ENCODE data around the gene CCND2. TPM values are rescaled to one million over a fixed set of nuclear protein-coding genes. Genes with fewer than 3 reads are reported as not detected.

CCND2 gene
- polyA plus RNA-seq, 1 experiment, result 0.64 TPM

DNA sequence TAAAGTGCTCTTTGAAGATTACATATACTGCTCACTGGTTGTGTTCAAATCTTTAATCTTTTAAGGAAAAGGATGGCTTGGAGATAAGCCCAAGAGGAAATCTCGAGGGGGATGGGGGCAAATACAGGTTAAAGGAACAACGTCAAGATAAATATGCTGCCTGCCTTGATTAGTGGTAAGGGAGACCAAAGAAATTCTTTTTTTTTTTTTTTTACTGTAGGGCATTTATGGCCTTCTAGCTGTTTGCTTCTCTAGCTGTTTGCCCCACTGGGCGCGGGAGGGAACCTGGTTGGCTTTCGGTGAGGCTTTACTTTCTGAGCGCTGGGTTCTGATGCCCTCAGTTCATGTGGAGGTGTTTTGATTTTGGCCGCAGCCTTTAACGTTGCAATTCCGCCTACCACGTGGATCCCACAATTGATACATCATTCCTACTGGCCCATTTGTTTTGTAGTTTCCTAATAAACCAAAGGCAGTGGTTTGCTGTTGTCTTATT is 5.7 kb downstream of the CCND2 start:
- H3K4me3 ChIP-seq (ENCODE audit: low read depth, low read length), result no peak overlapping the region
- TF ChIP-seq, protein P1, sequence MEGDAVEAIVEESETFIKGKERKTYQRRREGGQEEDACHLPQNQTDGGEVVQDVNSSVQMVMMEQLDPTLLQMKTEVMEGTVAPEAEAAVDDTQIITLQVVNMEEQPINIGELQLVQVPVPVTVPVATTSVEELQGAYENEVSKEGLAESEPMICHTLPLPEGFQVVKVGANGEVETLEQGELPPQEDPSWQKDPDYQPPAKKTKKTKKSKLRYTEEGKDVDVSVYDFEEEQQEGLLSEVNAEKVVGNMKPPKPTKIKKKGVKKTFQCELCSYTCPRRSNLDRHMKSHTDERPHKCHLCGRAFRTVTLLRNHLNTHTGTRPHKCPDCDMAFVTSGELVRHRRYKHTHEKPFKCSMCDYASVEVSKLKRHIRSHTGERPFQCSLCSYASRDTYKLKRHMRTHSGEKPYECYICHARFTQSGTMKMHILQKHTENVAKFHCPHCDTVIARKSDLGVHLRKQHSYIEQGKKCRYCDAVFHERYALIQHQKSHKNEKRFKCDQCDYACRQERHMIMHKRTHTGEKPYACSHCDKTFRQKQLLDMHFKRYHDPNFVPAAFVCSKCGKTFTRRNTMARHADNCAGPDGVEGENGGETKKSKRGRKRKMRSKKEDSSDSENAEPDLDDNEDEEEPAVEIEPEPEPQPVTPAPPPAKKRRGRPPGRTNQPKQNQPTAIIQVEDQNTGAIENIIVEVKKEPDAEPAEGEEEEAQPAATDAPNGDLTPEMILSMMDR (IDR thresholded peaks at IDR 0.05; ENCODE audit: insufficient read depth, low read depth, low read length), result no peak
- H3K27me3 ChIP-seq (ENCODE audit: control insufficient read depth, insufficient read depth, low read length), result peaks cover 22% of the 10 kb centered on the region
- POLR2A ChIA-PET, result no interaction called here
- DNase-seq (ENCODE audit: low read depth), result no peak
- H3K36me3 ChIP-seq (ENCODE audit: control insufficient read depth, insufficient read depth, low read length), result no peaks in the 10 kb centered on the region
- CTCF ChIA-PET, result interaction anchor here (1.1 to 6.8 kb wide), 10 partner anchors 11 to 979 kb away, joined by 3 to 95 read pairs (median 15); no protein-coding TSS in a partner anchor

DNA sequence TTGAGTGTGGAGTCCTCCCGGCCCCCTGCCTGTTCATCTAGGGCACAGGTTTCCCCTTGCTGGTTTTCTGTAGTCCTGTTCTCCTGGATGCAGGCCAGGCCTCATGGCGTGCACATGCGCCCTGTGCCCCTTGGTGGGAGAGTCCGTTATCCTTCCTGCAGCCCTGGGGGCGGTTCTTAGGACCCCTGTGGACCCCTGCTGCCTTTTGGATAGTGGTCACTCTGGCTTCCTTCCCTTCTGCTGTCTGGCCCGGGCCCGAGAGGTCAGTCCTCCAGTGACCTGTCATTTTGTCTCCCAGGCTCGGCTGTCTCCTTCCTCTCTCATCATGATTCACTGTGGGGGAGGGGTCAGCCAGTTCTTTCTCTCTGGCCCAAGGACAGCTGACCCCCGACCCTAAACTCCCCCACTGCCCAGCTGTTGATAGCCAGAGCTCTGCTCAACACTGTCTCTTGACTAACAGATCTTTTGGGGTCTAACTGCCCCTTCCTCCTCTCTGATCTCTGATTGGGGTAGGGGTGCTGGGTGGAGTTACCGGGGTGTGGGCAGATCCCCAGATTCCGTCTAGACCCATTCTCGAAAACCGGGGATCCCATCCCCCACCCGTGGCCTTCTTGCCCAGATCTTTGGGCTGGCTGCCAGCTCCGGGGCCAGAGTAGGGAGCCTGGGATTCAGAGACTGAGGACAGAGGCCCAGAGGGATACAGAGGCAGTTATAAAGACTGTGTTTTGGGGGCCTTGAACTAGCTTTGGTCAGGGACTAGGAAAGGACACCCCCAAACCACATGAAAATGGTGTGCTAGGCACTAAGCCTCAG is 7.0 kb downstream of the CCND2 start:
- Histone ChIP-seq H3K4me3 (ENCODE audit: low read depth, low read length) (no peak overlapping the region), H3K27me3 (ENCODE audit: control insufficient read depth, insufficient read depth, low read length) (peaks cover 13% of the 10 kb centered on the region), H3K36me3 (ENCODE audit: control insufficient read depth, insufficient read depth, low read length) (no peaks in the 10 kb centered on the region)
- ChIA-PET POLR2A (no interaction called here), CTCF (interaction anchor here (0.6 to 6.8 kb wide), 3 partner anchors 284 to 478 kb away, joined by 3 to 95 read pairs (median 3); no protein-coding TSS in a partner anchor)
- TF ChIP-seq, protein P1 (IDR thresholded peaks at IDR 0.05; ENCODE audit: insufficient read depth, low read depth, low read length), result no peak
- no peak for DNase-seq (ENCODE audit: low read depth)

DNA sequence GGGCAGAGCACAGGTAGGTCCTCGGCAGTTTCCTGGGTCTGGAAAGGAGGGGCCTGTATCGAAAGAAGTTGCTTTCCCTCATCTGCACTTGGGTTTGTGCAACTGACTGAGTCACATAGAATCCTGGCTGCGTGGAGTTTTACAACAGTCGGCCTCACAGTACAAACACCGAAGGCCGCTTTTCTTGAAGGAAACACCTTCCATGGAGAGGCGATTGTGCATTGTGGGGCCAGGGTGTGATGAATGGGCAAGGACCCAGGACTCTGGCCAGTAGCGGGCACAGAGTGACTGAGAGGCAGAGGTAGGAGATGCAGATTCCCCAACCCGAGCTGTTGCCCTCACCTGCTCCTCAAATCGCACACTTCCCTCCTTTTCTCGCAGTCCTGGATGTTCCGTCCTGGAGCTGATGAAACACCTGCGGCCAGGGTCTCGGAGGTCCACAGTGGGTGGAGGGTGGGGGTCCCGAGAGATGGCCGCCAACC is 7.7 kb downstream of the CCND2 start:
- TF ChIP-seq, protein P1 (IDR thresholded peaks at IDR 0.05; ENCODE audit: insufficient read depth, low read depth, low read length), result no peak
- Histone ChIP-seq H3K4me3 (ENCODE audit: low read depth, low read length) (no peak overlapping the region), H3K36me3 (ENCODE audit: control insufficient read depth, insufficient read depth, low read length) (no peaks in the 10 kb centered on the region), H3K27me3 (ENCODE audit: control insufficient read depth, insufficient read depth, low read length) (peaks cover 9% of the 10 kb centered on the region)
- CTCF ChIA-PET, result interaction anchor here (0.6 to 6.8 kb wide), 4 partner anchors 10 to 477 kb away, joined by 3 to 95 read pairs (median 3); no protein-coding TSS in a partner anchor
- POLR2A ChIA-PET, result no interaction called here
- no peak for DNase-seq (ENCODE audit: low read depth)

DNA sequence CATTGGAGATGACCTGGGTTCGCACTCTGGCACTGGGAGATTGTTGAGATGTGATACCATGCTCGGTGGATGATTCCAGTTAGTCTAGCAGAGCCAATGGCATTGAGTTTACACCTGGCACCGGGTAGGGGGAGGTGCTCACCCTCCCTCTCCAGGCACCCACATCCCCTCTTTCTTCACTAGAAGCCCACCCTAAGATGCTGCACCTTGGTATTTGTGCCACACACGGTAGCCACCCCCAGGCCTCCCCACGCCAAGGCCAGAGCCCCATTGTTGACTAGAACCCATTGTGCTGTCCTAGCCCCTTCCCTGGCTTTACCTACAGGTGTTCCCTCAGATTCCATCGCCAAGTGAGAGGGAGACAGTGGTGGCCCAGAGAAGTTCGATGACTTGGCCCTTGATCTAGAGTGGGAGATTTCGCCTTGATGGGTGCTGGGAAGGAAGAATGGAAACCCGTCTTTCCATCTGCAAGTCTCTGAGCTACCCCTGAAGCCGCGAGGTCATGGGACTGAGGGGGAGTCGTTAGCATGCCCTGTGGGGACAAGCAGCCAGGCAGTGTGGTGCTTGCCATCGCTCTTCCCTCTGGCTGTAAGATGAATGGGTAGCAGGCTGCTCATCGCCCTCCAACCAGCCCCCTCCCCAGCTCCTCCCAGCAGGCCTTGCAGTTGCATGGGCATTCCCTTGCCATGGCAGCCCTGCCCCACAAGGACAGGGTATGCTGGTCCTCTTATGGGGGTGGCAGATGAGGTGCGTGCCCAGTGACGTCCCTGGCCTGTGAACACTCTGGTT is 8.7 kb downstream of the CCND2 start:
- H3K27me3 ChIP-seq (ENCODE audit: control insufficient read depth, insufficient read depth, low read length), result peaks cover 7% of the 10 kb centered on the region
- no peak for DNase-seq (ENCODE audit: low read depth)
- H3K36me3 ChIP-seq (ENCODE audit: control insufficient read depth, insufficient read depth, low read length), result no peaks in the 10 kb centered on the region
- CTCF ChIA-PET, result interaction anchor here (0.7 to 1.0 kb wide), 2 partner anchors 11 to 174 kb away, joined by 3 read pairs; no protein-coding TSS in a partner anchor
- TF ChIP-seq, protein P1 (IDR thresholded peaks at IDR 0.05; ENCODE audit: insufficient read depth, low read depth, low read length), result no peak
- POLR2A ChIA-PET, result no interaction called here
- no peak overlapping the region for H3K4me3 ChIP-seq (ENCODE audit: low read depth, low read length)

Measured in BJ (cell line).